ENCODE measurements around the gene BCAS3.

DNA sequence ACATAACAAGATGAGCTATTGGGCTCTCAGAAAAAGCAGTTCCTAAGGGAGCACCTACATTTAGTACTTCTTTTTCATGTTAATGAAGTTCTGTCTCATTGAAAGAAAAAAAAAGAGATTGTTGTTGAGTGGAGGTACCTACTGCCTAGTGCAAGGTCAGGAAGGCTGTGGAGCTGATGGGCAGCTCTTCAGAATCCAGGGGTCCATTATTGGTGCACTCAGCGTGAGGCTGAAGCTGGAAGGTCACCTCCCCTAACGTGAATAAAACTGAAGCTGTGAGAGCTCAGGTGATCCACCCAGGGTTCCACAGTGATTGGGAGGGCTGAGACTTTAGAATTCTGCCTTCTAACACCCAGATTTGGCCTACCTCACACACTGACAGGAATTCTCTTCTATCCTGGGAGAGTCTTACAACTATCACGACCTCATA is 568.1 kb downstream of the BCAS3 start:
- TF ChIP-seq, protein P1, sequence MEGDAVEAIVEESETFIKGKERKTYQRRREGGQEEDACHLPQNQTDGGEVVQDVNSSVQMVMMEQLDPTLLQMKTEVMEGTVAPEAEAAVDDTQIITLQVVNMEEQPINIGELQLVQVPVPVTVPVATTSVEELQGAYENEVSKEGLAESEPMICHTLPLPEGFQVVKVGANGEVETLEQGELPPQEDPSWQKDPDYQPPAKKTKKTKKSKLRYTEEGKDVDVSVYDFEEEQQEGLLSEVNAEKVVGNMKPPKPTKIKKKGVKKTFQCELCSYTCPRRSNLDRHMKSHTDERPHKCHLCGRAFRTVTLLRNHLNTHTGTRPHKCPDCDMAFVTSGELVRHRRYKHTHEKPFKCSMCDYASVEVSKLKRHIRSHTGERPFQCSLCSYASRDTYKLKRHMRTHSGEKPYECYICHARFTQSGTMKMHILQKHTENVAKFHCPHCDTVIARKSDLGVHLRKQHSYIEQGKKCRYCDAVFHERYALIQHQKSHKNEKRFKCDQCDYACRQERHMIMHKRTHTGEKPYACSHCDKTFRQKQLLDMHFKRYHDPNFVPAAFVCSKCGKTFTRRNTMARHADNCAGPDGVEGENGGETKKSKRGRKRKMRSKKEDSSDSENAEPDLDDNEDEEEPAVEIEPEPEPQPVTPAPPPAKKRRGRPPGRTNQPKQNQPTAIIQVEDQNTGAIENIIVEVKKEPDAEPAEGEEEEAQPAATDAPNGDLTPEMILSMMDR (IDR thresholded peaks at IDR 0.05): no peak
- no peak for TF ChIP-seq POLR2A (IDR thresholded peaks at IDR 0.05)
- no peak for TF ChIP-seq EP300 (IDR thresholded peaks at IDR 0.05)

Measured in ovary (tissue), 3 donors.